IMR-90 (cell line): ENCODE data around the gene EIF2A. TPM values are rescaled to one million over a fixed set of nuclear protein-coding genes. Genes with fewer than 3 reads are reported as not detected.

Experiments
- CEBPB ChIP-seq: IDR thresholded peaks from 2 replicates; pipeline ENCODE4 v1.6.1; 2012; ENCODE audit warnings: low read depth, low read length, improper control_type of control experiment
- RAD21 ChIP-seq: IDR thresholded peaks from 2 replicates; pipeline ENCODE4 v1.6.1; 2012; ENCODE audit warnings: low read length, improper control_type of control experiment
- polyA plus RNA-seq, 3 experiments: library from polyadenylated mRNA; depleted of rRNA; stranded (reverse); fragments of >200 nt; gene quantifications; 2 replicates each; pipeline ENCODE4 v1.2.3, GENCODE V29; 2012; ENCODE audit warnings: low replicate concordance in 1 of 3
- total RNA-seq: library from RNA; depleted of rRNA; stranded (reverse); fragments of >200 nt; gene quantifications from 2 replicates; pipeline ENCODE4 v1.2.3, GENCODE V29; 2012
- TF ChIP-seq, protein P1 (sequence below): conservative IDR thresholded peaks from 2 replicates; pipeline ENCODE4 v1.5.1; 2012; ENCODE audit warnings: mild to moderate bottlenecking, low read depth, low read length, improper control_type of control experiment
- TF ChIP-seq, protein P2 (sequence below): fragments of 150-350 bp; IDR thresholded peaks from 2 replicates; pipeline ENCODE4 v1.6.1; 2017; ENCODE audit warnings: mild to moderate bottlenecking, antibody characterized with exemption, low read length, low read depth

EIF2A gene
- total and polyA plus RNA-seq, 2 of the 4 experiments (the other 2 are of a cell fraction), result 61.2 to 166 TPM

- TF ChIP-seq, protein P1, sequence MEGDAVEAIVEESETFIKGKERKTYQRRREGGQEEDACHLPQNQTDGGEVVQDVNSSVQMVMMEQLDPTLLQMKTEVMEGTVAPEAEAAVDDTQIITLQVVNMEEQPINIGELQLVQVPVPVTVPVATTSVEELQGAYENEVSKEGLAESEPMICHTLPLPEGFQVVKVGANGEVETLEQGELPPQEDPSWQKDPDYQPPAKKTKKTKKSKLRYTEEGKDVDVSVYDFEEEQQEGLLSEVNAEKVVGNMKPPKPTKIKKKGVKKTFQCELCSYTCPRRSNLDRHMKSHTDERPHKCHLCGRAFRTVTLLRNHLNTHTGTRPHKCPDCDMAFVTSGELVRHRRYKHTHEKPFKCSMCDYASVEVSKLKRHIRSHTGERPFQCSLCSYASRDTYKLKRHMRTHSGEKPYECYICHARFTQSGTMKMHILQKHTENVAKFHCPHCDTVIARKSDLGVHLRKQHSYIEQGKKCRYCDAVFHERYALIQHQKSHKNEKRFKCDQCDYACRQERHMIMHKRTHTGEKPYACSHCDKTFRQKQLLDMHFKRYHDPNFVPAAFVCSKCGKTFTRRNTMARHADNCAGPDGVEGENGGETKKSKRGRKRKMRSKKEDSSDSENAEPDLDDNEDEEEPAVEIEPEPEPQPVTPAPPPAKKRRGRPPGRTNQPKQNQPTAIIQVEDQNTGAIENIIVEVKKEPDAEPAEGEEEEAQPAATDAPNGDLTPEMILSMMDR, result peak; percentile 33; the same call in 1 of the 2 replicates
- TF ChIP-seq RAD21 (0 out of 2 replicates have a peak, but pooled peaks have one; percentile 24), CEBPB (peak; percentile 69; the same call in 1 of the 2 replicates)
- TF ChIP-seq, protein P2, sequence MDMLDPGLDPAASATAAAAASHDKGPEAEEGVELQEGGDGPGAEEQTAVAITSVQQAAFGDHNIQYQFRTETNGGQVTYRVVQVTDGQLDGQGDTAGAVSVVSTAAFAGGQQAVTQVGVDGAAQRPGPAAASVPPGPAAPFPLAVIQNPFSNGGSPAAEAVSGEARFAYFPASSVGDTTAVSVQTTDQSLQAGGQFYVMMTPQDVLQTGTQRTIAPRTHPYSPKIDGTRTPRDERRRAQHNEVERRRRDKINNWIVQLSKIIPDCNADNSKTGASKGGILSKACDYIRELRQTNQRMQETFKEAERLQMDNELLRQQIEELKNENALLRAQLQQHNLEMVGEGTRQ, result no peak
These were observed 56.8 kb downstream of the EIF2A start, which contains the start of gene SELENOT (continued) for GRCh38 chr3:150603153-150603979.
